Activated B cell treated with CpG ODN at 0.5 μM for 24 hours (primary cell): Measurements from ENCODE around the gene BCAT1. TPM values are rescaled to one million over a fixed set of nuclear protein-coding genes. Genes with fewer than 3 reads are reported as not detected.

Experiments
- ATAC-seq: fragments of 200-7000 bp; cut with Tn5 transposase; one replicate; pipeline ENCODE4 v1.10.0; 2021; ENCODE audit warnings: low read depth, mild to moderate bottlenecking, moderate library complexity
- CTCF ChIA-PET: fragments of 350-600 bp; sonication (Branson Sonifier 250); formaldehyde crosslinking; loops from one replicate; lab custom pipeline; 2021; ENCODE audit warnings: antibody characterized with exemption; lab: Charles Lee
- POLR2A ChIA-PET: fragments of 350-600 bp; sonication (Branson Sonifier 250); formaldehyde crosslinking; loops from one replicate; lab custom pipeline; 2021; ENCODE audit warnings: antibody characterized with exemption; lab: Charles Lee
- DNase-seq: peaks from one replicate; pipeline ENCODE4 v3.0.0; 2022
- H3K27ac Mint-ChIP-seq: one replicate; pipeline ENCODE4 v1.8.0; 2020; ENCODE audit warnings: mixed read lengths
- H3K27me3 Mint-ChIP-seq: one replicate; pipeline ENCODE4 v1.8.0; 2021; ENCODE audit warnings: mixed read lengths
- H3K36me3 Mint-ChIP-seq: one replicate; pipeline ENCODE4 v1.8.0; 2021; ENCODE audit warnings: low read depth, mixed read lengths
- H3K4me1 Mint-ChIP-seq: one replicate; pipeline ENCODE4 v1.8.0; 2021; ENCODE audit warnings: mixed read lengths
- H3K4me3 Mint-ChIP-seq: one replicate; pipeline ENCODE4 v1.8.0; 2020; ENCODE audit warnings: mild to moderate bottlenecking, mixed read lengths
- H3K9me3 Mint-ChIP-seq: one replicate; pipeline ENCODE4 v1.8.0; 2020; ENCODE audit warnings: mixed read lengths
- CTCF ChIP-seq: fragments of 200-600 bp; IDR thresholded peaks from one replicate; pipeline ENCODE4 v1.8.0; 2022; ENCODE audit warnings: antibody characterized with exemption, mild to moderate bottlenecking
- intact Hi-C: fragments of 100-400 bp; cut with micrococcal nuclease; formaldehyde crosslinking; loops from one replicate; pipeline ENCODE4 v1.15.1; 2024
- total RNA-seq: library from RNA; stranded (reverse); gene quantifications from 2 replicates; pipeline ENCODE4 v1.2.3, GENCODE V29; 2022

BCAT1 gene
- total RNA-seq, 1 donor from 2014 or later: 69.6 TPM

GRCh38 chr12:24996102-24996797 lies 47.3 kb upstream of the BCAT1 start:
- no peaks in the 10 kb centered on the region for H3K27me3 Mint-ChIP-seq
- DNase-seq: no peak
- H3K4me1 Mint-ChIP-seq: peaks cover 93% of the 10 kb centered on the region
- no peak for TF ChIP-seq CTCF
- ChIA-PET POLR2A (interaction anchor here (0.9 to 10.5 kb wide), 10 partner anchors 9 to 163 kb away, joined by 3 to 486 read pairs (median 4); a partner anchor contains a TSS), CTCF (interaction anchor here (0.9 to 2.6 kb wide), 10 partner anchors 29 to 245 kb away, joined by 3 to 11 read pairs (median 5); a partner anchor contains a TSS)
- H3K4me3 Mint-ChIP-seq: peak overlapping the region; percentile 80
- H3K9me3 Mint-ChIP-seq: no peaks in the 10 kb centered on the region
- peak; percentile 45 for ATAC-seq
- H3K36me3 Mint-ChIP-seq: peaks cover 1% of the 10 kb centered on the region
- intact Hi-C loops: no loop called here
- H3K27ac Mint-ChIP-seq: peak overlapping the region; percentile 97

- peak overlapping the region; percentile 69 for H3K27ac Mint-ChIP-seq
- intact Hi-C loops: no loop called here
- ChIA-PET POLR2A (interaction anchor here (0.7 to 10.5 kb wide), 4 partner anchors 10 to 93 kb away, joined by 4 to 486 read pairs (median 22); a partner anchor contains a TSS), CTCF (interaction anchor here (1.0 to 6.3 kb wide), 5 partner anchors 59 to 161 kb away, joined by 3 to 117 read pairs (median 5); a partner anchor contains a TSS)
- no peaks in the 10 kb centered on the region for H3K27me3 Mint-ChIP-seq
- H3K4me3 Mint-ChIP-seq: no peak overlapping the region
- no peaks in the 10 kb centered on the region for H3K9me3 Mint-ChIP-seq
- no peak for TF ChIP-seq CTCF
- H3K4me1 Mint-ChIP-seq: peaks cover 69% of the 10 kb centered on the region
- no peak for DNase-seq
- peaks cover 1% of the 10 kb centered on the region for H3K36me3 Mint-ChIP-seq
- ATAC-seq: no peak
These were observed 44.9 kb upstream of the BCAT1 start for GRCh38 chr12:24993793-24994192.

GRCh38 chr12:24991209-24992049 lies 42.5 kb upstream of the BCAT1 start:
- ChIA-PET POLR2A (interaction anchor here (0.6 to 10.5 kb wide), 7 partner anchors 10 to 195 kb away, joined by 3 to 486 read pairs (median 6); a partner anchor contains a TSS), CTCF (interaction anchor here (0.6 to 6.3 kb wide), 28 partner anchors 9 to 444 kb away, joined by 3 to 117 read pairs (median 4); a partner anchor contains a TSS)
- no peak for DNase-seq
- Mint-ChIP-seq H3K4me3 (no peak overlapping the region), H3K4me1 (peaks cover 46% of the 10 kb centered on the region), H3K36me3 (no peaks in the 10 kb centered on the region), H3K27ac (no peak overlapping the region), H3K27me3 (no peaks in the 10 kb centered on the region), H3K9me3 (no peaks in the 10 kb centered on the region)
- intact Hi-C loops: loop anchor here (1.0 to 2.0 kb wide), 5 partner anchors 31 to 396 kb away; no protein-coding TSS in a partner anchor
- no peak for TF ChIP-seq CTCF
- peak; percentile 65 for ATAC-seq

GRCh38 chr12:24989216-24989615 lies 40.3 kb upstream of the BCAT1 start:
- ChIA-PET POLR2A (no interaction called here), CTCF (interaction anchor here (1.0 to 6.3 kb wide), 2 partner anchors 140 to 165 kb away, joined by 8 to 117 read pairs; no protein-coding TSS in a partner anchor)
- ATAC-seq (no peak), DNase-seq (no peak)
- H3K27ac Mint-ChIP-seq: no peak overlapping the region
- intact Hi-C loops: no loop called here
- peaks cover 2% of the 10 kb centered on the region for H3K9me3 Mint-ChIP-seq
- H3K36me3 Mint-ChIP-seq: no peaks in the 10 kb centered on the region
- H3K4me3 Mint-ChIP-seq: no peak overlapping the region
- TF ChIP-seq CTCF: no peak
- peaks cover 28% of the 10 kb centered on the region for H3K4me1 Mint-ChIP-seq
- H3K27me3 Mint-ChIP-seq: no peaks in the 10 kb centered on the region
